ACC112 (cell line): Measurements from ENCODE around the gene EMC6.

ENCODE experiments used
- H2AFZ ChIP-seq: fragments of 200-600 bp; sonication (generic); one replicate; pipeline ENCODE4 v1.6.0; 2017; ENCODE audit warnings: antibody characterized with exemption, low read length; ENCODE audit not compliant: unreplicated experiment
- H3K27ac ChIP-seq: fragments of 200-600 bp; sonication (generic); 2 replicates; pipeline ENCODE4 v1.5.1; 2014; ENCODE audit warnings: low read depth, mild to moderate bottlenecking, antibody characterized with exemption, low read length, moderate library complexity
- H3K27me3 ChIP-seq: fragments of 200-600 bp; sonication (generic); 2 replicates; pipeline ENCODE4 v1.6.1; 2014; ENCODE audit warnings: mild to moderate bottlenecking, antibody characterized with exemption, low read length, moderate library complexity, mixed read lengths; ENCODE audit not compliant: insufficient read depth
- H3K36me3 ChIP-seq: fragments of 200-600 bp; sonication (generic); 2 replicates; pipeline ENCODE4 v1.6.1; 2016; ENCODE audit warnings: mild to moderate bottlenecking, antibody characterized with exemption, low read length, moderate library complexity, mixed read lengths; ENCODE audit not compliant: insufficient read depth
- H3K4me1 ChIP-seq: fragments of 200-600 bp; sonication (generic); one replicate; pipeline ENCODE4 v1.6.1; 2016; ENCODE audit warnings: low read length, mixed read lengths; ENCODE audit not compliant: insufficient read depth, unreplicated experiment, control insufficient read depth
- H3K4me3 ChIP-seq: fragments of 200-600 bp; sonication (generic); 2 replicates; pipeline ENCODE4 v1.5.1; 2014; ENCODE audit warnings: mild to moderate bottlenecking, low read depth, low read length
- H3K79me2 ChIP-seq: fragments of 200-600 bp; sonication (generic); one replicate; pipeline ENCODE4 v1.6.0; 2016; ENCODE audit warnings: low read length; ENCODE audit not compliant: control insufficient read depth, unreplicated experiment, insufficient read depth

EMC6 gene

GRCh38 chr17:3682033-3682432, 13.4 kb downstream of the EMC6 start:
- H3K4me3 ChIP-seq = no peak overlapping the region
- H3K4me1 ChIP-seq = no peaks in the 10 kb centered on the region
- H3K27me3 ChIP-seq = no peaks in the 10 kb centered on the region
- no peak overlapping the region for H2AFZ ChIP-seq
- no peaks in the 10 kb centered on the region for H3K36me3 ChIP-seq
- H3K27ac ChIP-seq = no peak overlapping the region
- H3K79me2 ChIP-seq = no peaks in the 10 kb centered on the region

GRCh38 chr17:3683054-3683511, 14.5 kb downstream of the EMC6 start:
- Histone ChIP-seq H3K27me3 (no peaks in the 10 kb centered on the region), H2AFZ (no peak overlapping the region), H3K79me2 (no peaks in the 10 kb centered on the region), H3K36me3 (no peaks in the 10 kb centered on the region), H3K27ac (no peak overlapping the region), H3K4me1 (no peaks in the 10 kb centered on the region), H3K4me3 (no peak overlapping the region)

GRCh38 chr17:3685174-3685573, 16.6 kb downstream of the EMC6 start:
- H3K79me2 ChIP-seq = no peaks in the 10 kb centered on the region
- H3K4me3 ChIP-seq = no peak overlapping the region
- H3K36me3 ChIP-seq = no peaks in the 10 kb centered on the region
- H2AFZ ChIP-seq = no peak overlapping the region
- H3K27ac ChIP-seq = no peak overlapping the region
- no peaks in the 10 kb centered on the region for H3K27me3 ChIP-seq
- no peaks in the 10 kb centered on the region for H3K4me1 ChIP-seq

GRCh38 chr17:3688027-3688553, 19.5 kb downstream of the EMC6 start:
- H3K4me3 ChIP-seq = no peak overlapping the region
- no peak overlapping the region for H3K27ac ChIP-seq
- no peaks in the 10 kb centered on the region for H3K4me1 ChIP-seq
- H3K27me3 ChIP-seq = no peaks in the 10 kb centered on the region
- H2AFZ ChIP-seq = no peak overlapping the region
- no peaks in the 10 kb centered on the region for H3K36me3 ChIP-seq
- no peaks in the 10 kb centered on the region for H3K79me2 ChIP-seq

DNA sequence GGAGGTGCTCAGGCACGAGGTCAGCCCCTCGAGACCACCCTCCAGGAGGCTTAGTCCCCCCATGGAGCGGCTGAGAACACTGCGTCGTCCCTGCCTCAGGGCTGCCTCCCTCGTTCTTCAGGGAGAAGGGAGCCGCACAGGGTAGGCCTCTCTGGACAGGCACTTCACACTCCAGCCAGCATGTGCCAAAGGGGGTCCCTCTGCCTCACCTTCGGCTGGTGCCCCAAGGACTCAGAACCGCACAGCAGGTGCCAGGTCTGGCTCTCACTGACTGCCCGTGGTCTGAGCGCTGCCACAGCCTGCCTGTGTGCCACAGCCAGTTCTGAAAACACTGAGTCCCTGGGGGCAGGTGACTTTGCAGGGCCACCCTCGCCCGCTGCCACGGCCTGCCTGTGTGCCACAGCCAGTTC, 20.2 kb downstream of the EMC6 start:
- Histone ChIP-seq H3K79me2 (no peaks in the 10 kb centered on the region), H3K36me3 (no peaks in the 10 kb centered on the region), H2AFZ (no peak overlapping the region), H3K4me3 (no peak overlapping the region), H3K27ac (no peak overlapping the region), H3K27me3 (no peaks in the 10 kb centered on the region), H3K4me1 (no peaks in the 10 kb centered on the region)

DNA sequence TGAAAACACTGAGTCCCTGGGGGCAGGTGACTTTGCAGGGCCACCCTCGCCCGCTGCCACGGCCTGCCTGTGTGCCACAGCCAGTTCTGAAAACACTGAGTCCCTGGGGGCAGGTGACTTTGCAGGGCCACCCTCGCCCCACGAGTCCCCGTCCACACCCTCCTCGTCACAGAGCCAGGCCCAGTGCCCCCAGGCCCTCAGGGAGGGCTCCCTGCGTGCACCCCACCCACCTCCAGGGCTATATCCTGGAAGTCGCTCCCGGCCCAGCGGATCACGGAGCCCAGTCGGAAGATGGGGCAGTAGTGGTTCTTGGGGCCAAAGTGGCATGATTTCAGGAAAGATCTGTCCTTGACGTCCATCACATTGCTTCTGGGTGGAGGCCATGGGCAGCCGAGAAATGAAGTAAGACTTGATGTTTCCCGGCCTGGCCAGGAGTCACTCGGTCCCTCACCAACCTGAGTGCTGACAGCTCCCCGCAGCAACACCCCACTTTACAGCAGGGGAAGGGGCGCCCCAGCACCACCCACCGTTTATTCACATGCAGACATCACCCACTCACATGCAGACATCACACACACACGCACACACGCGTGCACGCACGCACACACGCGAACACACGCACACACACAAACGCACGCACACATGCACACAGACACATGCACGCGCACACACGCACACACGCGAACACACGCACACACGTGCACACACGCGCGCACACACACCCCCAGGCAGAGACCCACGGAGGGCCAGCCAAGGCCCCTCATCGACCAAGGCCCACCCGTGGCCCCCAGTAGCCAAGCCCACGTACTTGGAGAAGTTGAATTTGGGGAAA, 20.9 kb downstream of the EMC6 start:
- Histone ChIP-seq H3K79me2 (no peaks in the 10 kb centered on the region), H2AFZ (no peak overlapping the region), H3K4me3 (no peak overlapping the region), H3K4me1 (no peaks in the 10 kb centered on the region), H3K36me3 (no peaks in the 10 kb centered on the region), H3K27me3 (no peaks in the 10 kb centered on the region), H3K27ac (no peak overlapping the region)

GRCh38 chr17:3690094-3690715, 21.6 kb downstream of the EMC6 start:
- no peak overlapping the region for H3K4me3 ChIP-seq
- H3K4me1 ChIP-seq = peaks cover 4% of the 10 kb centered on the region
- H3K79me2 ChIP-seq = no peaks in the 10 kb centered on the region
- no peak overlapping the region for H2AFZ ChIP-seq
- H3K36me3 ChIP-seq = no peaks in the 10 kb centered on the region
- H3K27me3 ChIP-seq = no peaks in the 10 kb centered on the region
- H3K27ac ChIP-seq = no peak overlapping the region

GRCh38 chr17:3691617-3692067, 23.0 kb downstream of the EMC6 start:
- Histone ChIP-seq H3K27me3 (no peaks in the 10 kb centered on the region), H3K36me3 (no peaks in the 10 kb centered on the region), H3K27ac (no peak overlapping the region), H2AFZ (no peak overlapping the region), H3K4me3 (no peak overlapping the region), H3K4me1 (peaks cover 7% of the 10 kb centered on the region), H3K79me2 (no peaks in the 10 kb centered on the region)

- no peaks in the 10 kb centered on the region for H3K79me2 ChIP-seq
These were observed 23.7 kb downstream of the EMC6 start for GRCh38 chr17:3692346-3692745.

GRCh38 chr17:3693141-3693540, 24.5 kb downstream of the EMC6 start:
- no peaks in the 10 kb centered on the region for H3K27me3 ChIP-seq
- peaks cover 8% of the 10 kb centered on the region for H3K4me1 ChIP-seq
- H2AFZ ChIP-seq = no peak overlapping the region
- no peaks in the 10 kb centered on the region for H3K79me2 ChIP-seq
- H3K36me3 ChIP-seq = no peaks in the 10 kb centered on the region
- H3K4me3 ChIP-seq = no peak overlapping the region
- H3K27ac ChIP-seq = no peak overlapping the region

More at GRCh38 chr17:3692346-3692745, 23.7 kb downstream of the EMC6 start:
- H3K4me1 ChIP-seq = peaks cover 8% of the 10 kb centered on the region
- no peak overlapping the region for H3K4me3 ChIP-seq
- no peaks in the 10 kb centered on the region for H3K27me3 ChIP-seq
- H3K36me3 ChIP-seq = no peaks in the 10 kb centered on the region
- H2AFZ ChIP-seq = no peak overlapping the region
- no peak overlapping the region for H3K27ac ChIP-seq
